NCI-H82 (cell line): ENCODE measurements around the gene MTREX.

Source experiments
- DNase-seq: peaks from one replicate; lab custom pipeline; 2025; lab: John Stamatoyannopoulos, UW

The MTREX gene

GRCh38 chr5:55384072-55384471 lies 76.3 kb downstream of the MTREX start:
- DNase-seq = no peak

GRCh38 chr5:55385227-55385626 lies 77.4 kb downstream of the MTREX start:
- no peak for DNase-seq

- no peak for DNase-seq
Measured at GRCh38 chr5:55385846-55386245, 78.1 kb downstream of the MTREX start.

GRCh38 chr5:55386356-55386755 lies 78.6 kb downstream of the MTREX start:
- DNase-seq = no peak

GRCh38 chr5:55387865-55388264 lies 80.1 kb downstream of the MTREX start:
- DNase-seq = no peak

GRCh38 chr5:55391707-55392106 lies 83.9 kb downstream of the MTREX start:
- DNase-seq = peak; percentile 2

- no peak for DNase-seq
Measured at GRCh38 chr5:55392669-55393068, 84.9 kb downstream of the MTREX start.

- no peak for DNase-seq
Measured at GRCh38 chr5:55393501-55394175, 85.8 kb downstream of the MTREX start.

GRCh38 chr5:55402199-55402598 lies 94.4 kb downstream of the MTREX start:
- peak; percentile 1 for DNase-seq

- peak; percentile 62 for DNase-seq
Measured at GRCh38 chr5:55406292-55406691, 98.5 kb downstream of the MTREX start.

- DNase-seq = peak; percentile 33
Measured at GRCh38 chr5:55407059-55407684, 99.4 kb downstream of the MTREX start.

- DNase-seq = no peak
Measured at GRCh38 chr5:55407984-55408383, 100.2 kb downstream of the MTREX start.

GRCh38 chr5:55409775-55410174 lies 102.0 kb downstream of the MTREX start:
- no peak for DNase-seq

- no peak for DNase-seq
Measured at GRCh38 chr5:55410845-55411244, 103.1 kb downstream of the MTREX start.

GRCh38 chr5:55411876-55412275 lies 104.1 kb downstream of the MTREX start:
- DNase-seq = no peak

GRCh38 chr5:55413644-55414043 lies 105.9 kb downstream of the MTREX start:
- DNase-seq = no peak

- DNase-seq = no peak
Measured at GRCh38 chr5:55415071-55415470, 107.3 kb downstream of the MTREX start.

- no peak for DNase-seq
Measured at GRCh38 chr5:55416306-55416705, 108.5 kb downstream of the MTREX start.

GRCh38 chr5:55418994-55419968 lies 111.5 kb downstream of the MTREX start:
- no peak for DNase-seq

- no peak for DNase-seq
Measured at GRCh38 chr5:55421074-55421529, 113.3 kb downstream of the MTREX start.

GRCh38 chr5:55426455-55426854 lies 118.7 kb downstream of the MTREX start:
- no peak for DNase-seq

GRCh38 chr5:55427157-55427556 lies 119.4 kb downstream of the MTREX start:
- peak; percentile 19 for DNase-seq

GRCh38 chr5:55429221-55429612 lies 121.4 kb downstream of the MTREX start:
- DNase-seq = no peak
